ENCODE results near the gene SPEG. TPM values are rescaled to one million over a fixed set of nuclear protein-coding genes. Genes with fewer than 3 reads are reported as not detected.

The SPEG gene
- total and polyA plus RNA-seq, 2 experiments from 2014 or later, result 12.6 to 32.4 TPM

GRCh38 chr2:219464286-219465032 is 29.8 kb downstream of the SPEG start:
- no peak overlapping the region for H3K27ac ChIP-seq (ENCODE audit: low read depth)
- DNase-seq (ENCODE audit: low spot score), result no peak

GRCh38 chr2:219465659-219466561 is 31.3 kb downstream of the SPEG start:
- no peak overlapping the region for H2AFZ ChIP-seq
- ATAC-seq (no peak), DNase-seq (ENCODE audit: low spot score) (no peak)
- H3K4me1 ChIP-seq (ENCODE audit: insufficient read depth), result peaks cover 7% of the 10 kb centered on the region
- Mint-ChIP-seq H3K27me3 (ENCODE audit: insufficient read depth, low read depth, poor library complexity) (peaks cover 23% of the 10 kb centered on the region), H3K27ac (no peak overlapping the region), H3K9me3 (no peaks in the 10 kb centered on the region), H3K4me1 (peaks cover 9% of the 10 kb centered on the region; the same call in 2 of the 3 replicates), H3K4me3 (no peak overlapping the region), H3K36me3 (ENCODE audit: low read depth) (peaks cover 11% of the 10 kb centered on the region)
- no peak for TF ChIP-seq ZNF114 (CRISPR knock-in tag; IDR thresholded peaks at IDR 0.05)
- no peak for TF ChIP-seq STAT1 (IDR thresholded peaks at IDR 0.05; ENCODE audit: unreplicated experiment)
- no peaks in the 10 kb centered on the region for H3F3A ChIP-seq (replicated peaks; ENCODE audit: low read depth)
- no peak overlapping the region for H3K4me2 ChIP-seq
- no peaks in the 10 kb centered on the region for H3K27me3 ChIP-seq (ENCODE audit: insufficient read depth)
- H4K20me1 ChIP-seq (replicated peaks; ENCODE audit: insufficient read depth), result no peaks in the 10 kb centered on the region
- no peaks in the 10 kb centered on the region for H3K36me3 ChIP-seq (ENCODE audit: insufficient read depth)
- no peaks in the 10 kb centered on the region for H3K79me2 ChIP-seq (replicated peaks; ENCODE audit: insufficient read depth)
- no peak overlapping the region for H3K4me3 ChIP-seq
- H3K27ac ChIP-seq (ENCODE audit: low read depth), result no peak overlapping the region
- no peaks in the 10 kb centered on the region for H3K9me2 ChIP-seq (ENCODE audit: insufficient read depth)

More at GRCh38 chr2:219464286-219465032, 29.8 kb downstream of the SPEG start:
- H3K36me3 Mint-ChIP-seq (ENCODE audit: low read depth), result peaks cover 11% of the 10 kb centered on the region
- no peak overlapping the region for H3K4me3 ChIP-seq
- no peak for ATAC-seq
- H3K4me1 ChIP-seq (ENCODE audit: insufficient read depth), result peaks cover 20% of the 10 kb centered on the region
- H3K4me2 ChIP-seq, result no peak overlapping the region
- no peaks in the 10 kb centered on the region for H4K20me1 ChIP-seq (replicated peaks; ENCODE audit: insufficient read depth)
- TF ChIP-seq CTCF (conservative IDR thresholded peaks at IDR 0.05; ENCODE audit: low read depth in 2 of 2) (peak in 1 of 2 experiments; percentile 19; a peak in 1 of 4 replicates), ZNF331 (CRISPR knock-in tag; IDR thresholded peaks at IDR 0.05; ENCODE audit: low read depth) (no peak)
- H2AFZ ChIP-seq, result no peak overlapping the region
- H3K9me3 Mint-ChIP-seq, result no peaks in the 10 kb centered on the region
- peaks cover 20% of the 10 kb centered on the region for H3K4me1 Mint-ChIP-seq
- H3K4me3 Mint-ChIP-seq, result no peak overlapping the region
- H3K79me2 ChIP-seq (replicated peaks; ENCODE audit: insufficient read depth), result no peaks in the 10 kb centered on the region
- no peaks in the 10 kb centered on the region for H3K27me3 ChIP-seq (ENCODE audit: insufficient read depth)
- no peak overlapping the region for H3K27ac Mint-ChIP-seq
- H3K27me3 Mint-ChIP-seq (ENCODE audit: insufficient read depth, low read depth, poor library complexity), result peaks cover 23% of the 10 kb centered on the region
- 0 out of 2 replicates have a peak, but pooled peaks cover 4% of the 10 kb centered on the region for H3F3A ChIP-seq (replicated peaks; ENCODE audit: low read depth)
- no peaks in the 10 kb centered on the region for H3K9me2 ChIP-seq (ENCODE audit: insufficient read depth)
- no peaks in the 10 kb centered on the region for H3K36me3 ChIP-seq (ENCODE audit: insufficient read depth)

Data from GM23338 (cell line).